ENCODE results near the gene NUDT21.
A peak's percentile ranks its signal among the peaks of the same experiment; 100 is the strongest.

NUDT21 gene

DNA sequence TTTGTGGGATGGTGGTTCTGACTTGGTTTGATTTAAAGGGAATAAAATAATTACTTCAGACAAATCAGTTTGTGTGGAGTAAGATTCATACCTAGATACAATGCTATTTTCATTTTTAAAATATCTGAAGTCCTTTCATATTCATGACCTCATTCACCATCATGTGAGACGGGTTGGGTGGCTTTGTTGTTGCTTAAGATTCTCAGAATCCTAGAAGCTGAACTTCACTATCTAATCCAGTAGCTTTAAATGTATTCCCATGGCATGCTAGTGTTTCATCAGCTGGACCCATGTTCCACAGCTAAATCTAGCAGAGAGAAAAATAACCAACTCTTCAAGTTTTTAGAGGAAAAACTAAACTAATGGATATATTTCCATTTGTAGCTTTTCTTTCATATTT lies 23.0 kb downstream of the NUDT21 start:
- Histone ChIP-seq H3K27ac (replicated peaks) (no peak overlapping the region), H3K4me3 (replicated peaks; ENCODE audit: insufficient read depth, low read length) (no peak overlapping the region), H3K27me3 (ENCODE audit: insufficient read depth, poor library complexity, severe bottlenecking) (no peaks in the 10 kb centered on the region)

GRCh38 chr16:56426585-56426984 lies 24.5 kb downstream of the NUDT21 start:
- DNase-seq (ENCODE audit: low read depth in 1 of 2, low spot score in 1 of 2): no peak
- Histone ChIP-seq H3K27me3 (ENCODE audit: insufficient read depth, poor library complexity, severe bottlenecking) (no peaks in the 10 kb centered on the region), H3K4me3 (replicated peaks; ENCODE audit: insufficient read depth, low read length) (no peak overlapping the region), H3K27ac (replicated peaks) (no peak overlapping the region)
- TF ChIP-seq POLR2AphosphoS5 (IDR thresholded peaks at IDR 0.05; ENCODE audit: low read depth): no peak

More for the DNA sequence above, 23.0 kb downstream of the NUDT21 start:
- TF ChIP-seq SPI1 (IDR thresholded peaks at IDR 0.05; ENCODE audit: borderline replicate concordance, low read depth): no peak
- TF ChIP-seq, protein P1, sequence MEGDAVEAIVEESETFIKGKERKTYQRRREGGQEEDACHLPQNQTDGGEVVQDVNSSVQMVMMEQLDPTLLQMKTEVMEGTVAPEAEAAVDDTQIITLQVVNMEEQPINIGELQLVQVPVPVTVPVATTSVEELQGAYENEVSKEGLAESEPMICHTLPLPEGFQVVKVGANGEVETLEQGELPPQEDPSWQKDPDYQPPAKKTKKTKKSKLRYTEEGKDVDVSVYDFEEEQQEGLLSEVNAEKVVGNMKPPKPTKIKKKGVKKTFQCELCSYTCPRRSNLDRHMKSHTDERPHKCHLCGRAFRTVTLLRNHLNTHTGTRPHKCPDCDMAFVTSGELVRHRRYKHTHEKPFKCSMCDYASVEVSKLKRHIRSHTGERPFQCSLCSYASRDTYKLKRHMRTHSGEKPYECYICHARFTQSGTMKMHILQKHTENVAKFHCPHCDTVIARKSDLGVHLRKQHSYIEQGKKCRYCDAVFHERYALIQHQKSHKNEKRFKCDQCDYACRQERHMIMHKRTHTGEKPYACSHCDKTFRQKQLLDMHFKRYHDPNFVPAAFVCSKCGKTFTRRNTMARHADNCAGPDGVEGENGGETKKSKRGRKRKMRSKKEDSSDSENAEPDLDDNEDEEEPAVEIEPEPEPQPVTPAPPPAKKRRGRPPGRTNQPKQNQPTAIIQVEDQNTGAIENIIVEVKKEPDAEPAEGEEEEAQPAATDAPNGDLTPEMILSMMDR (IDR thresholded peaks at IDR 0.05; ENCODE audit: insufficient read depth, low read length): no peak
- no peak for TF ChIP-seq POLR2AphosphoS5 (IDR thresholded peaks at IDR 0.05; ENCODE audit: low read depth)
- TF ChIP-seq, protein P2, sequence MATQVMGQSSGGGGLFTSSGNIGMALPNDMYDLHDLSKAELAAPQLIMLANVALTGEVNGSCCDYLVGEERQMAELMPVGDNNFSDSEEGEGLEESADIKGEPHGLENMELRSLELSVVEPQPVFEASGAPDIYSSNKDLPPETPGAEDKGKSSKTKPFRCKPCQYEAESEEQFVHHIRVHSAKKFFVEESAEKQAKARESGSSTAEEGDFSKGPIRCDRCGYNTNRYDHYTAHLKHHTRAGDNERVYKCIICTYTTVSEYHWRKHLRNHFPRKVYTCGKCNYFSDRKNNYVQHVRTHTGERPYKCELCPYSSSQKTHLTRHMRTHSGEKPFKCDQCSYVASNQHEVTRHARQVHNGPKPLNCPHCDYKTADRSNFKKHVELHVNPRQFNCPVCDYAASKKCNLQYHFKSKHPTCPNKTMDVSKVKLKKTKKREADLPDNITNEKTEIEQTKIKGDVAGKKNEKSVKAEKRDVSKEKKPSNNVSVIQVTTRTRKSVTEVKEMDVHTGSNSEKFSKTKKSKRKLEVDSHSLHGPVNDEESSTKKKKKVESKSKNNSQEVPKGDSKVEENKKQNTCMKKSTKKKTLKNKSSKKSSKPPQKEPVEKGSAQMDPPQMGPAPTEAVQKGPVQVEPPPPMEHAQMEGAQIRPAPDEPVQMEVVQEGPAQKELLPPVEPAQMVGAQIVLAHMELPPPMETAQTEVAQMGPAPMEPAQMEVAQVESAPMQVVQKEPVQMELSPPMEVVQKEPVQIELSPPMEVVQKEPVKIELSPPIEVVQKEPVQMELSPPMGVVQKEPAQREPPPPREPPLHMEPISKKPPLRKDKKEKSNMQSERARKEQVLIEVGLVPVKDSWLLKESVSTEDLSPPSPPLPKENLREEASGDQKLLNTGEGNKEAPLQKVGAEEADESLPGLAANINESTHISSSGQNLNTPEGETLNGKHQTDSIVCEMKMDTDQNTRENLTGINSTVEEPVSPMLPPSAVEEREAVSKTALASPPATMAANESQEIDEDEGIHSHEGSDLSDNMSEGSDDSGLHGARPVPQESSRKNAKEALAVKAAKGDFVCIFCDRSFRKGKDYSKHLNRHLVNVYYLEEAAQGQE (IDR thresholded peaks at IDR 0.05; ENCODE audit: insufficient replicate concordance, low read depth): no peak
- no peak for TF ChIP-seq GABPA (IDR thresholded peaks at IDR 0.05; ENCODE audit: low read depth)
- DNase-seq (ENCODE audit: low read depth in 1 of 2, low spot score in 1 of 2): no peak

GRCh38 chr16:56425439-56425832 lies 25.7 kb downstream of the NUDT21 start, which contains the start of gene AMFR:
AMFR (minus strand) TSS chr16:56425545; CDS start chr16:56425327, 218 bp downstream.
- H3K27me3 ChIP-seq (ENCODE audit: insufficient read depth, poor library complexity, severe bottlenecking): no peaks in the 10 kb centered on the region
- TF ChIP-seq, protein P1 (IDR thresholded peaks at IDR 0.05; ENCODE audit: insufficient read depth, low read length): no peak
- no peak for TF ChIP-seq SPI1 (IDR thresholded peaks at IDR 0.05; ENCODE audit: borderline replicate concordance, low read depth)
- no peak for TF ChIP-seq POLR2AphosphoS5 (IDR thresholded peaks at IDR 0.05; ENCODE audit: low read depth)
- TF ChIP-seq GABPA (IDR thresholded peaks at IDR 0.05; ENCODE audit: low read depth): no peak
- DNase-seq (ENCODE audit: low read depth in 1 of 2, low spot score in 1 of 2): peak; percentile 42 to 47
- H3K27ac ChIP-seq (replicated peaks): no peak within 1 kb of the TSS
- H3K4me3 ChIP-seq (replicated peaks; ENCODE audit: insufficient read depth, low read length): peak within 1 kb of the TSS; percentile 49

- TF ChIP-seq, protein P2 (IDR thresholded peaks at IDR 0.05; ENCODE audit: insufficient replicate concordance, low read depth): no peak
- TF ChIP-seq, protein P1 (IDR thresholded peaks at IDR 0.05; ENCODE audit: insufficient read depth, low read length): no peak
- TF ChIP-seq POLR2AphosphoS5 (IDR thresholded peaks at IDR 0.05; ENCODE audit: low read depth) (no peak), GABPA (IDR thresholded peaks at IDR 0.05; ENCODE audit: low read depth) (no peak), SPI1 (IDR thresholded peaks at IDR 0.05; ENCODE audit: borderline replicate concordance, low read depth) (no peak)
- Histone ChIP-seq H3K27me3 (ENCODE audit: insufficient read depth, poor library complexity, severe bottlenecking) (no peaks in the 10 kb centered on the region), H3K4me3 (replicated peaks; ENCODE audit: insufficient read depth, low read length) (peak overlapping the region; percentile 49), H3K27ac (replicated peaks) (no peak overlapping the region)
- DNase-seq (ENCODE audit: low read depth in 1 of 2, low spot score in 1 of 2): peak in 1 of 2 experiments; percentile 22
These were observed 26.2 kb downstream of the NUDT21 start for GRCh38 chr16:56424791-56425438.

All from HL-60 (cell line).